GM20000 (cell line): Measurements from ENCODE around the gene KLHL25.

Source experiments
- DNase-seq: peaks from one replicate; pipeline ENCODE4 v3.0.0; 2012; ENCODE audit warnings: low spot score
- TF ChIP-seq, protein P1 (sequence below): IDR thresholded peaks from 2 replicates; pipeline ENCODE4 v1.5.1; 2012; ENCODE audit warnings: mild to moderate bottlenecking, control low read depth; ENCODE audit errors: extremely low read depth, missing control alignments

KLHL25 gene

DNA sequence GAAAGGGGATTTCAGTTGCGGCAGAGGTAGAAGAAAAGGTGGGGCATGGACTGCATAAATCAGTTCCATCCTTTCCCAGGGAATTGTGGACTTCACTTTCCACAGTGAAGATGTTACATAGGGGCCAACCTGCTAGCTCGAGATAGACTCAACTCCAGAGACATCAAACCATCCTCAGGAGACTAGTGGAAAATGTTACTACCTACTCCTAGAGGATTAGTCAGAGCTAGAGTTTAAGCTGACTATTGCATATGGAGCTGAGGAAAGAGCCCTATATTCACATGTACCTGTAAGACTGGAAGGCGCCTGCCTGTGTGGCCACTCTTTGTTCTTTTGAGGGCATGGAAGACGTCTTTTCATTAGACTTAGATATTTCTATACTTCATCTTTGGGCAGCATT, 69.2 kb downstream of the KLHL25 start:
- TF ChIP-seq, protein P1, sequence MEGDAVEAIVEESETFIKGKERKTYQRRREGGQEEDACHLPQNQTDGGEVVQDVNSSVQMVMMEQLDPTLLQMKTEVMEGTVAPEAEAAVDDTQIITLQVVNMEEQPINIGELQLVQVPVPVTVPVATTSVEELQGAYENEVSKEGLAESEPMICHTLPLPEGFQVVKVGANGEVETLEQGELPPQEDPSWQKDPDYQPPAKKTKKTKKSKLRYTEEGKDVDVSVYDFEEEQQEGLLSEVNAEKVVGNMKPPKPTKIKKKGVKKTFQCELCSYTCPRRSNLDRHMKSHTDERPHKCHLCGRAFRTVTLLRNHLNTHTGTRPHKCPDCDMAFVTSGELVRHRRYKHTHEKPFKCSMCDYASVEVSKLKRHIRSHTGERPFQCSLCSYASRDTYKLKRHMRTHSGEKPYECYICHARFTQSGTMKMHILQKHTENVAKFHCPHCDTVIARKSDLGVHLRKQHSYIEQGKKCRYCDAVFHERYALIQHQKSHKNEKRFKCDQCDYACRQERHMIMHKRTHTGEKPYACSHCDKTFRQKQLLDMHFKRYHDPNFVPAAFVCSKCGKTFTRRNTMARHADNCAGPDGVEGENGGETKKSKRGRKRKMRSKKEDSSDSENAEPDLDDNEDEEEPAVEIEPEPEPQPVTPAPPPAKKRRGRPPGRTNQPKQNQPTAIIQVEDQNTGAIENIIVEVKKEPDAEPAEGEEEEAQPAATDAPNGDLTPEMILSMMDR, result no peak
- DNase-seq, result no peak

DNA sequence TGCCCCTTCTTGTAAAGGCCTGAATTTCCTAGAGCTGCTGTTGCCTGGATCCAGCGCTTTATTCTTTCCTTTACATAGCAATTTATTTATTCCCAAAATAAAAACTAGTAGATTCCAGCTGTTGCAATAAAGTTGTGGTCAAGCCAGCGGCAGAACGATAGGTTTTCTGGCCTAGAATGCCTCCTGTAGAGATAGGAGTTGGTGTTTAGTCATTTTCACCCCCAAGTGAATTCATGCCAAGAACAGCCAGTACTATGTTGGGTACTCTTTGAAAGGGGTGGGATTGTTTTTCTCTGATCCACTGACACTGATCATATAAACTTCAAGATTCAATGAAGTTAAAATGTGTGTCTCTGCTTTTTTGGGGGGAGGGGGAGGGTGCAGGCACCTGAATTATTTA, 69.7 kb downstream of the KLHL25 start:
- TF ChIP-seq, protein P1, result no peak
- no peak for DNase-seq

DNA sequence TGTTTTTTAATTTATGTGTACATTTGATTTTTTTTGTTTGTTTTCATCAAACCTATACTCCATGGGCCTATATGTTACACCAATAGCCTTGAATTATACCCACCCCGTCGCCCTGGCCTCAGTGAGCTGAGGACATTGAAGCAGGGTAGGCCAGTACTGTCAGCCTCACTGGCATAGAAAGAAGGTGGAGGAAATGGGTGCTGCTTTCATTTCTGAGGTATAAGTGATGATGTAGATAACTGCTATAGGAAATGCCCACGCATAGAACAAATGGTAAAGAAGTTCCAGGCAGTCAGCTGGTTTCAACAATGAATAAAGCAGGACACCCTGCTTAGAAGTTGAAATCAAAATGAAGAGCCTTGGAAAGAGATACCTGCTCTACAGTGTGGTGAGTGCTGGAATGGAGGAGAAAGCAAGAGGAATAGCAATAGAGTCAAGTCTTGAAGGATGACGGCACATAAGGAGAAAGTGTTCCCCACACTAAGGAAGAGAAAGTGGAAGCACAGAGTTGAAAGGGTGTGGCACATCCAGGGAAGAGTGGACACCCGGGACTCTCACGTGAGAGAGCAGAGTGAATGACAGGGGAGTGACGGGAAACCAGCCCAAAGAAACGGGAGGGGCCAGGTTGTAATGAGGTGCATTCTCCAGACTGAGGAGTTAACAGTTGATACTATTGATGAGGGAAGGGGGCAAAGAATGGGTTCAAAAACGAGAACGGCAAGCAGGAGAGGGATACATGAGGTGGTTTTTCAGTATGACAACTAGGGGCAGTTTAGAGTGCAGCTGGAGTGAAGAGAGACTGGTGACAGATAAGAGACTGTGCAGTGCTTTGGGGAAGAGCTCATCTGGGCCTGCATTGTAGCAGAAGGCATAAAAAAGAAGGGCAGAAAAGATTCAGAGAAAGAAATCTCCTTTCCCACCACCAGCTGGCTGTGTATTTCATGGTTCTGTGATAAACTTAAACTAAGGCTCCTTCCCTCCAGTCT, 70.5 kb downstream of the KLHL25 start:
- TF ChIP-seq, protein P1, result no peak
- no peak for DNase-seq

DNA sequence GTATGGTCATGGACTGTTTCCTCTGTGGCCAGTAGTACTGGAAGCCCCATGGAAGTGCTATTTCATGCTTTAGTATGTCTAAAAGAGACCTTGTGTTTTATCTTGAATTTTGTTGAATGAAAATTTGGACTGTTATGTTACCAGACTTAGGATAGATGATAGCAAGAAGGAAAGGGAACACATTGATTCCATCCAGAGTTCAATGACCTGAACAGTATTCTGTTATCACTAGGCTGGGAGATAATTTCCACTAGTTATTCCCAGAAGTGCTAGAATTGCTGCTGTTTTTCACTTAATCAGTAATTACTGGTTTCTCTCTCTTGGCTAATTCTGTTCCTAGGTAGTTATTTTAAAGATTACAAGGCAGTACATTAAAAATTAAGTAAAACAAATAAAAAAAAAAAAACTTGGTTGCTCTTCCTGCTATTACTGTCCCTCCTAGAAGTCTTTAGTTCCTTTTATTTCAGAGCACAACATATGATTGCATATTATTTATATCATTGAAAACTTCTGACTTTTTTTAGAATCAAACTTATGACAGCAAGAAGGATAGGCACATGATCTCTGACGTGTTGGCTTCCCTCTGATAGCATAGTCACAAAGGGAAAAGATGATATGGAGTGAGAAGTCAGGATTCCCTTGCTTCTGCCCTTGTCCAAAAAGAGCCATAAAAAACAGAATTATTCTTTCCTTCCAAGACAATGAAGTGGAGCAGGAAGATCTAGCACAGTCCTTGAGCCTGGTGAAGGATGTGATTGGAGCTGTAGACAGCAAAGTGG, 72.2 kb downstream of the KLHL25 start:
- DNase-seq, result no peak

DNA sequence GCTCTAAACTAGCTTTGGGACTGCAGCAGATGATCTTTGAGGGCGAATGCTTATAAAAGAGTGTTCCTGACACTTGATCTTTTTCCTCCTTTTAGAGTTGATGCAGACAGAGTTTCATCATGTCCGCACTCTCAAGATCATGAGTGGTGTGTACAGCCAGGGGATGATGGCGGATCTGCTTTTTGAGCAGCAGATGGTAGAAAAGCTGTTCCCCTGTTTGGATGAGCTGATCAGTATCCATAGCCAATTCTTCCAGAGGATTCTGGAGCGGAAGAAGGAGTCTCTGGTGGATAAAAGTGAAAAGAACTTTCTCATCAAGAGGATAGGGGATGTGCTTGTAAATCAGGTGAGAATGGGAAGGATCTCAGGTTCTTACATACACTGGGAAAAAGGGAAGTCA, 75.7 kb downstream of the KLHL25 start:
- no peak for DNase-seq
- TF ChIP-seq, protein P1, result no peak

More for the DNA sequence above, 72.2 kb downstream of the KLHL25 start:
- TF ChIP-seq, protein P1, result no peak

DNA sequence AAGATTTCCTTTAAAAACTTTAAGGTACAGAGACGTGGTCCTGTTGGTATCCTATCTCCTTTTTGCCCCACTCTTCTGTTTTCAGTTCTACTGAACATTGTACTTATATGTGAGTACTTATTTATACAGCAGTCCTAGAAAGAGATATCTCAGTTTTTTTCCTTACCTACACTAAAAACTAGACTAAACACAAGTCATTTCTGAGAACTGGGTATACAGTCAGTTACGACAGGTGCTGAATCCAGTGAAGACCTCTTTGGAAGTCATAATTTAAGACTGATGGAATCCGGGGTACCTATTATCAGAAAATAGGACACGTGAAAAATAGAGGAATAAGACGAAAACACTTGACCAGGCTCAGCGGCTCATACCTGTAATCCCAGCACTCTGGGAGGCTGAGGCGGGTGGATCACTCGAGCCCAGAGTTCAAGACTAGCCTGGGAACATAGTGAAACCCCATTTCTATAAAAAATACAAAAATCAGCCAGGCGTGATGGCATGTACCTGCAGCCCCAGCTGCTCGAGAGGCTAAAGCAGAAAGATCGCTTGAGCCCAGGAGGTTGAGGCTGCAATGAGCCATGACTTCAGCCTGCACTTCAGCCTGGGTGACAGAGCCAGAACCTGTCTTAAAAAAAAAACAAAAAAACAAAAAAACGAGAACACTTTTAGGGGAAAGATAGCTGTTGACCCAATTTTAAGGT, 76.3 kb downstream of the KLHL25 start:
- TF ChIP-seq, protein P1, result no peak
- DNase-seq, result no peak
